CD4-positive, alpha-beta T cell treated with Interleukin-2 at 100 ng/mL for 4 hours (primary cell): ENCODE results near the gene HEXD.
"Not testable (repeated sequence)": the region's sequence is repeated elsewhere in the genome, so short reads cannot be mapped to it uniquely, and the experiment has no call there.

ENCODE experiments used
- DNase-seq: peaks from one replicate; pipeline ENCODE4 v3.0.0-alpha.2; 2020; ENCODE audit warnings: low spot score

The HEXD gene

DNA sequence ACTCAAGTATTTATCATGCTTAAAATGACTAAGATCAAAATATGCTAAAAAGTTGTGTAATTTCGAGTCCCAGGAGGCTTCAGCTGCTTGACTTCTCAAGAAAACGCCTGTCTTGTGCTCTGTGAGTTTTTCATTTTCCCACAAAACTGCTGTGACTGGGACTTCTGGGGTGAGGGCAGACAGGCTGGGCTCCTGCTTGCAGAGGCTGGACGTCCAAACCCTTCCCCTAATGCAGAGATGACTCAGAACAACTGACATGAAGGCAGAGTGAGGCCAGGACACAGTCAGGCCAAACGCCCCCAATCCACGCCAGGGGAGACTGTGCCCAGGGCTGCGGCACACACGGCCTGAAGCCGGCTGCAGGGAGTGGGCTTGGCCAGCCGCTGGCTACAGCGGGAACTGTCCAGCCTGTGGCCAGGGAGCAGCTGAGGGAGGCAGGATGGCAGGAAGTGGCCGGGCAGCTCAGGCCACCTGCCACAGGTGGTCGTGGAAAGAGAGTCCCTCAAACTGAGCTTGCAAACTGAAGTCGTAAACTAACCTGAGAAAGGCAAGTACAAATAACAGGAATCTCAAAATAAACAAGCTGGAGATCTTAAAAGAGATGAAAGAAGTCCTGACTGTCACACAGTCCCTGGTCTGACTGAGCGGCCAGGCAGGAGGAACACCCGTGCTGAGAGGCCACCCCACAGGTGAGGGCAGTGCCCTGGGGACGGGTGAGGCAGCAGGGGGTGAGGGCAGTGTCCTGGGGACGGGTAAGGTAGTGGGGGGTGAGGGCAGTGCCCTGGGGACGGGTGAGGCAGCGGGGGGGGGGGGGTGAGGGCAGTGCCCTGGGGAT, 21.3 kb upstream of the HEXD start:
- no peak for DNase-seq

DNA sequence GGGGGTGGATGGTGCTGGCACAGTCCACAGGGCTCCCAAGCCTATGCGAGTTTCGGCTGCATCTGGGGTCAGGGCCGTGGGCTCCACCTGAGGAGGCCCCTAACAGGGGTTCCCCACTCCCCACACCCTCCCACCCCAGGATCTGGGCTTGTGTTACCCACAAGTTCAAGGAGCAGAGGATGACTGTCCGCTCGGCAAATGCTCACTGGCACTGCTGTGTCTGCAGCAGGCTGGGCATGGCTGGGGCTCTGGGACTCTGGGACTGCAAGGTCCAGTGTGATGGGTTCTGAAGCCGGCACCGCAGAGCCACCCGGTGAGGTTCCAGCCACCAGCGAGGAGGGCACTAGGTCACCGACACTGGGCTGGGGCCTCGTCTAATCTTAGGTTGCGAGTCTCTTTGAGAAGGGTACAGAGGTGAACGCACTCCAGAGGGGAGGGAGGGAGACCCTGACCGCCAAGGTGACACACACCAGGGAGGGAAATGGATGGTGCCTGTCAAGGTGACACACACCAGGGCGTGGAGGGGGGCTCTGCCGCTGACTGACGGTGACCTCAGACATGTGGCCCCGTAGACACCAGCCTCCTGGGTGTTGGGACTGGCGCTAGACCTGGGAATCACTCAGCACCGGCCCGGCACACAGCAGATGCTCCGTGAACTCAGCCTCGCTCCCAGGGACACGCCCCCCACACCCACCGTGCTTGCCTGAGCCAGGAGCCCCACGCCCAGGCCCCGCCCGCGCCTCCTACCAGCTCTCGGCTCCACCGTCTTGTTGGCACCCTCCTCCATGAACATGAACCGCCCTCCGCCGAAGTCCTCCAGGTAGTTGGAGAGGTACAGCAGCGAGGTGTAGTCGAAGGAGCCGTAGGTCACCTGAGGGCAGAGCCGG, 20.5 kb upstream of the HEXD start:
- DNase-seq: no peak

DNA sequence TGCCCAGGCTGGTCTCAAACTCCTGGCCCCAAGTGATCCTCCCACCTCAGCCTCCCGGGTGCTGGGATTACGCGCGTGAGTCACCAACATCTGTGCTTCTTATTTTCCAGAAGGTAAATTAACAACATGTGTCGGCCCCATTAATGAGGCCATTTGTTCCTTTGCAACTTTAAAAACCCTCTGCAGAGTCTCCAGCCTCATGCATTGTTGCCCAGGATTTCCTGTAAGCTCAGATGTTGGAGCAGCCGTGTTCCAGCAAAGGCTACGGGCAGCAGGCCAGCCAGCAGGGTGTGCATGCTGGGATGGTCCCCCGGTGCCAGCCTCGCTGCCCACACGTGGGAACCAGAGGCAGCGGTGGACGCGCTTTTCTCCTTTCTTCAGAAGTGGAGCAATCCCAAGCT, 19.1 kb upstream of the HEXD start:
- no peak for DNase-seq

DNA sequence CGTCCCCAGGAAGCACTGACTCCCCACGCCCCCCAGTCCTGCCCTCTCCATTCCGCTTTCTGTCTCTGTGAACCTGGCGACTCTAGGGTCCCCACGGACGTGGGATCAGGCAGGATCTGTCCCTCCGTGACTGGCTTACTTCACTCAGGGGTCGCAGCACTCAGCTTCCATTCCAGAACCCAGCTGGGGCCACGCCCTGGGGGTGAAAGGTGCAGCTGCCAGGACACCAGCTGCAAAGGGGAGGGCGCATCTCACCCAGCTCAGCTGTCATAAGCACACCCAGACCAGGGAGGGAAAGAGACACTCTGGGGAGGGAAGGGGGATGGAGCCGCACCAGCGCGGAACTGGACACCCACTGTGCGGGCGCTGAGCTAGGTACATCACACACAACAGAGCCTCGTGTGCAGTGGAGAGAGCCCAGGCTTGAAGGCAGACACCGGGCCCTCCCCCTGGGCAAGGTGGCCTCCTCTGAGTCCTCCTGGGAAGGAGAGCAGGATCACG, 18.5 kb upstream of the HEXD start:
- DNase-seq: no peak

DNA sequence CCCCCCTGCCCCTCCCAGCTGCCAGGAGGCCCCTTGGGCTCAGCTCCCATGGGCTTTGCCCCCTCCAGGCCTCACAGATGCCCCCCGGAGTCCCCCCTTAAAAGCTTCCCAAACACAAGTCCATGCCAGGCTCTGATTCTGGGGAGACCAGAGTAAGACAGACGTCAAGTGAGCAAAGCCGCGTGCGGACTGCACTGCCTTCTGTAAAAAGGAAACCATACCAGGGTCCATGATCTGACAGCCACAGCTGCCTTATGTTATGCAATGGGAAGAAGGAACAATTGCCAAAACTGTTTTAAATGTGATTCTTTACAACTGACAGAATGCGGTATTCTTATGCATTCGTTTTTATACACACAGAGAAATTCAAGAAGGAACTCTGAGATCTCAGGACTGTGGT, 17.9 kb upstream of the HEXD start:
- DNase-seq: no peak

DNA sequence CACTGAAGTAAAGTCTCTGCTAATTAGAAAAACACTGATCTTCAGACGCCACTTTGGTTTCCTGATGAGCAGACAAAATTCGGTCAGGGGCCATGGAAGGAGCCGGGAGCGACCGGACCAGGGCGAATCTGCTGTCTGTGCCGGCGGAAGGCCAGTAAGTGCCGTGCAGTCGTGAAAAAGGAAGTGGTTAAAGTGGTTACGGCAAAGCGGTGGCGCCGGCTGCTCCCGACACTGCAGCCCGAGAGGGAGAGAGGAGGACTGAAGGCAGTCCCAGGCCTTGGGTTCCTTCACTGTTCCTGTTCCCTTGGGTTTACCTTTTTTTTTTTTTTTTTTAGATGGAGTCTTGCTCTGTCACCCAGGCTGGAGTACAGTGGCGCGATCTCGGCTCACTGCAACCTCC, 17.3 kb upstream of the HEXD start:
- peak; percentile 48 for DNase-seq

DNA sequence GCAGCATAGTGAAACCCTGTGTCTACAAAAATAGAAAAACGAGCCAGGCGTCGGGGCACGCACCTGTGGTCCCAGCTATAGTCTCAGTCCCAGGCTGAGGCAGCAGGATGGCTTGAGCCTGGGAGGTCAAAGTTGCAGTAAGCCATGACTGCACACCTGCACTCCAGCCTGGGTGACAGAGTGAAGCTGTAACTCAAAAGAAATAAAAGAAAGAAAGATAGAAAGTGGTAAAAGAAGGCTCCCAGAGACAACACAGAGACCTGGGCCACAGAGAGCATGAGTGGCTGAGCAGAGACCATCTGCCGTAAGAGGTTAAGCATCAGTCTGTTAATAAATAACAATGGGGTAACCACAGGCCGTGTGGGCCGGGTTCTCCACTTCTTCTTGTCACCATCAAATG, 15.3 kb upstream of the HEXD start:
- DNase-seq: no peak

DNA sequence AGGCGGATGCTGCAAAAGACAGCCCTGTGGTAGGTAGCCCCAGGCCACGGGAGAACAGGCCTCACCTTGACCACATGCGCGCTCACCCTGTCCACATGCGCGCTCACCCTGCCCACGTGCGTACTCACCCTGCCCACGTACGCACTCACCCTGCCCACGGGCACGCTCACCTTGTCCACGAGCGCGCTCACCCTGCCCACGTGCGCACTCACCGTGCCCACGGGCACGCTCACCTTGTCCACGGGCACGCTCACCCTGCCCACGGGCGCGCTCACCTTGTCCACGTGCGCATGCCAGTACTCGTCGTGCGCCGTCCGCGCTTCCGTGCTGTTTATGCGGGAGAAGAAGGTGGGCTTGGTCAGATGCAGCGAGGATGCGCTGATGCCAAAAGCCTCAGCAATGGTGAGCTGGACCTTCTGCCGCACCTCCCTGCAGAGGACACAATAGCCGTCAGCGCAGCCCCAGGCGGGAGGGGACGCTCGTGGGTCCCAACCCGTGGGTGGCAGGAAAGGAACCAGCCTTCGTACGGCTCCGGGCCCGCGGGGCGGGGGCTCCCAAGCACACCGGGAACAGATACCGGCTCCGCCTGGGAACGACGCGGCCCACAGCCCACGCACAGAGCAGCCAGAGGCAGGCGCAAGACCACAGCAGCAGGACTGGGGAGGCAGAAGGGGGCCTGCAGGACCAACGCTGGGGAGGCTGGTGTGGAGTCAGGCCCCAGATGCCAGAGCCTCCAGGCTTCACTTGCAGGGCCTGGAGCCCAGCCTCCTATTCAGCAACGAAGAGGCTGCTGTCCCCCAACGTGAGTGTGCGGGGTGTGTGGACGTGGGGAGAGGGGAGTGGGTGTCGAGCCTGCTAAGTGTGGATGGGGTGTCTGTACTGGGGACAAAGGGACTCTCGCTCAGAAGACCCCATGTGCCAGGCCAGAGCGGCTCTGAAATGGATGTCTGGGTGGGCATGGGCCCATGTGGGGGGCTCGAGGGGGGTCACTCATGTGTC, 14.2 kb upstream of the HEXD start:
- DNase-seq: no peak

DNA sequence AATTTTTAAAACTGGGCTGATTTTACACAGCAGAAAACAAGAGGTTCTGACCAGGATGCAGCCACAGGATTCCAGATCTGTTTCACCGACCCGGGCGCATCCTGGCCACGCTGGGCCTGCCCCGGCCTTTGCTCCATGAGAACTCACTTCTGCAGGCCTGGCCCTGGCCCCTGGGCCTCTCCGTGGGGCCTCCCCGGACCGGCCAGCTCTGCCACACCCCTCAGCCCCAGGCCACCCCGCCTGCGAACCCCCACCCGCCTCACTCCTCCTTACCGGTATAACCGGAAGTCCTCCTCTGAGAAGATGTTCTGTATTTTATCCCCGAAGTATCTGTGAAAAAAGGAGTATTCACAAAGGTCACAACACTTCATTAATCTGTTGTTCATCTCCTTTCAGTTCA, 13.1 kb upstream of the HEXD start:
- no peak for DNase-seq

DNA sequence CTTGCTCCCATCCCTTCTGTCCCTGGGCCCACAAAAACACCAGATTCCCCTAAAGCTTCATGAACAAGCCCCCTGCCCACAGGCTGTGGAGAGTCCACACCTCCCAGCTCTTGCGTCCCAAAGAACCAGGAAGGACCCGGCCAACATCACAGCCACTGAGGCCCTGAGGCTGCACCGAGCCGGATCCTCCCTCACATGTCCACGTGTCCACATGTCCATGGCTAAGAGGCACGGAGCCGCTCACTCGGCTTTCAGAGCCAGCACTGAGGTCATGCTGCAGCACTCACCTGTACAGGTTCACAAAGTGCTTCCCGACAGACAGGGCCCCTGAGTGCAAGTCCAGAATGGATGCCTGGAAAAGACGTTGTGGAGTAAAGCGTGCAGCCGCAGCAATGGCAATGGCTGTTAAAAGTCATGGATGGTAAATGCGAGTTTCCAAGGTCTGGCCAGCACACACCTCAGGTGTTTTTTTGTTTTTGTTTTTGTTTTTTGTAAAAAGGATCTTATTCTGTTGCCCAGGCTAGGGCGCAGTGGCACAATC, 11.9 kb upstream of the HEXD start:
- DNase-seq: no peak

DNA sequence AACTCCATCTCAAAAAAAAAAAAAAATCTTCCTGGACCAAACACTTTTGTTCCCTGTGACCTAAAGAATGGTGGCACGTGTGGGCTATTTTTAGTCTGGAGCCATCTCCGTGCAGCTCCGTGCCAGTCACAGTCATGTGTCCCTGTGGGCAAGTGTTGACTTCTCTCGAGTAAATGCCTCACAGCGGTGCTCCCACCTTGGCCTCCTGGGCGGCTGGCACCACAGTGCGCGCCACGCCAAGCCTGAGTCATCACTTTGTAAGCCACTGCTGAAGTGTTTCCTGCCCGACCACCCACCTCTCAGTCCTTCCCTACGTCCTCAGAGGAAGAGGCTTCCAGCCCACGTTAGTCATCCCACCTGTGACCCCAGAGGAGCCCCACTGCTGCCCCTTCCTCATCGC, 10.9 kb upstream of the HEXD start:
- DNase-seq: no peak

DNA sequence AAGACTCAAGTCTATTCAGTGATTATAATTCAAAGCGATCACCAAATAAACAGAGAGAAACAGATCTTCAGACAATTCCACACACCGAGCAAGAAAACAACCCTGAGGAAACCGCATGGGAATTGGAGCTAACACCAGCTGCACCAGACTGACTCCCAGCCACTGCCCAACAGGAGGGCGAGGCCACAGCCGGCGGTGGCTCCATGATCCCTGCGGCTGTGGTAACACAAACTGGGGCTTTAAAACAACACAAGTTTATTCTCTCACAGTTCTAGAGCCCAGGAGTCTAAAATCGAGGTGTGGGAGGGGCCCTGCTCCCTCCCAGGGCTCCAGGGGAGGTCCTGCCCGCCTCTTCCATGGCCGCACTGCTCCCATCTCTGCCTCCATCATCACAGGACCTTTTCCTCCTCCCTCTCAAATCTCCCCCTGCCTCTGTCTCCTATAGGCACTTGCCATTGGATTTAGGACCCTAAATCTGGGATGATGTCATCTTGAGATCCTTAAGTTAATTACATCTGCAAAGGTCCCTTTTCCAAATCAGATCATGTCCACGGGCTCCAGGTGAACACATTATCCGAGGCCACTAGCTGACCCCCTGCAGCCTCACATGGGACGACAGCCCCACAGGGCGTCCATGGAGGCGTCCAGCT, 9.7 kb upstream of the HEXD start:
- no peak for DNase-seq

DNA sequence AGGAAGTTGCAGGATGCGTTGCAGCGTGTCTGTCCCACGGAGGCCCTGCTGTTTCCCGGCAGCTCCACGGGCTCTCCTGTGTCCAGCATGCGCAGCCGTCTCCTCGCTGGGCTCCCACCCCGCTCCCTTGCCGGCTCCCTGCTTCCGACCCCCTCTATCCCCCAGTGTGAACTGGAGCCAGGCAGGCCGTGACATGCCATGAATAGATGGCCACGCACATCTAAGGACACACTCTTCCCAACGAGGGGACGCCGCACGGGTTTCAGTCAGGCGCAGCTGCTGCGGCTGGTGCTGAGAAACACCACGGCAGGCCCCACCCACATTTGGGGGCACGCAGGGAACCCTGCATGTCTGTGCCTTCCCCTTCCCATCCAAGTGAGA, 9.2 kb upstream of the HEXD start:
- no peak for DNase-seq

DNA sequence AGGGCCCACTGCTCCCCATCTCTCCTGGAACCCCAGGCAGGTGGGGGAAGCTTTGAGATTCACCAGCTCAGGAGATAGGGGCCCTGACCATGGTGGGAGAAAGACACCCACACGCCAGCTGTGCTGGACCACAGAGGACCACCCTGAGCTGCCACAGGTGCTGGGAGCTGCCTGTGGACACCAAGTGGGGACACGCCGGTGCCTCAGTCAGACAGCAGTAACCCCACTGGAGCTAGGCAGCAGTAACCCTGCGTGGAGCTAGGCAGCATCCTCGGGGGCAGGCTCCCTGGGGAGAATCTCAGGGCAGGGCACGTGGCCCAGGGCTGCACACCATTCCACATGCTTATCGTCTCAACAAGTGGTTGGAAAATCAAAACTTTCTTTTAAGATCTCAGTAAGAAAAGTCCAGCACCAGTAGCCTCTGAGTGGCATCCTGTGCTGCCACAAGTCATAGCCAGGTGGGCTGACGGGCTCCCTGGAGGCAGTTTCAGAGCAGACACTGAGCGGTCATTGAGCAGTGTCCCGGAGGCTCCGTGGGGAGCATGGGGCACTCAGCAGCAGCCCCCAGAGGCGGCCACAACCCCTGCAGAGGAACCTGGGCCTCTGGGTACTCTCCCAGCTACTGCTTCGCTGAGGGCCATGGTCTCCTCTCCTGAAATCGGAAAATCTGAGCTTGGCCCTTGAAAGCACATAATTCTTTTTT, 8.0 kb upstream of the HEXD start:
- DNase-seq: no peak

DNA sequence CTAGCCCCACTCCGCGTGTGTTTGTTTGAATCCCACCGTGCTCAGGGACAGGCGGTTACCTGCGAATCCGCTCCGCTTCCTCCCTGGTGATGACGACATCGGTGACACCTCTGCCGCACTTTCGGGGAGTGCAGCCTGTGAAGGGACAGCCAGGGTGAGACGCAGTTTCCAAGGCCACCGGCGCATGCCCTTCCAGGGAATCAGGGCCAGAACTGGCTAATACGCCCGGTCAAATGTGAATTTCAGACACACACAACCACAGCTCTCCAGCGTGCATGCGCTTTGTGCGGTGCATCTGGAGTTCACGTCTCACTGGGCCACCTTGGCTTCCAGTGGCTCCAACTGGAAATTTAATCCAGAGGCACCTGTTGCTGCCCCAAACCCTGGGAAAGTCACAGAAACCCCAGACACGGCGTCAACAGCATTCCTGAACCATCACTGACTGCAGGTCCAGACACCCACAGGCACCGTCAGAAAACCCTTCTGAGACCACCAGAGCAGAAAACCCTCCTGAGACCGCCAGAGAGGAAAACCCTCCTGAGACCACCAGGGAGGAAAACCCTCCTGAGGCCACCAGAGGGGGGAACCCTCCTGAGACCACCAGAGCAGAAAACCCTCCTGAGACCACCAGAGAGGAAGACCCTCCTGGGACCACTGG, 6.6 kb upstream of the HEXD start:
- no peak for DNase-seq

DNA sequence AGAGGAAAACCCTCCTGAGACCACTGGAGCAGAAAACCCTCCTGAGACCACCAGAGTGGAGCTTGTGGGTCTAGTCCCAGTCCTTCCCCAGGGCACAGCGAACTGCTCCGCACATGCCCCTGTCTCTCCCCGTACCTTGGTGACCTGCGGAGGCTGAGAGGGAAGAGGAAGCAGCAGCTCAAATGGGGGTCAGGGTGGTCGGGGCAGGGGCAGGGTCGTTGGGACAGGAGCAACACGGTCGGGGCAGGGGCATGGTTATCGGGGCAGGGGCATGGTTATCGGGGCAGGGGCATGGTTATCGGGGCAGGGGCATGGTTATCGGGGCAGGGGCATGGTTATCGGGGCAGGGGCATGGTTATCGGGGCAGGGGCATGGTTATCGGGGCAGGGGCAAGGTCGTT, 6.1 kb upstream of the HEXD start:
- not testable (repeated sequence) for DNase-seq

DNA sequence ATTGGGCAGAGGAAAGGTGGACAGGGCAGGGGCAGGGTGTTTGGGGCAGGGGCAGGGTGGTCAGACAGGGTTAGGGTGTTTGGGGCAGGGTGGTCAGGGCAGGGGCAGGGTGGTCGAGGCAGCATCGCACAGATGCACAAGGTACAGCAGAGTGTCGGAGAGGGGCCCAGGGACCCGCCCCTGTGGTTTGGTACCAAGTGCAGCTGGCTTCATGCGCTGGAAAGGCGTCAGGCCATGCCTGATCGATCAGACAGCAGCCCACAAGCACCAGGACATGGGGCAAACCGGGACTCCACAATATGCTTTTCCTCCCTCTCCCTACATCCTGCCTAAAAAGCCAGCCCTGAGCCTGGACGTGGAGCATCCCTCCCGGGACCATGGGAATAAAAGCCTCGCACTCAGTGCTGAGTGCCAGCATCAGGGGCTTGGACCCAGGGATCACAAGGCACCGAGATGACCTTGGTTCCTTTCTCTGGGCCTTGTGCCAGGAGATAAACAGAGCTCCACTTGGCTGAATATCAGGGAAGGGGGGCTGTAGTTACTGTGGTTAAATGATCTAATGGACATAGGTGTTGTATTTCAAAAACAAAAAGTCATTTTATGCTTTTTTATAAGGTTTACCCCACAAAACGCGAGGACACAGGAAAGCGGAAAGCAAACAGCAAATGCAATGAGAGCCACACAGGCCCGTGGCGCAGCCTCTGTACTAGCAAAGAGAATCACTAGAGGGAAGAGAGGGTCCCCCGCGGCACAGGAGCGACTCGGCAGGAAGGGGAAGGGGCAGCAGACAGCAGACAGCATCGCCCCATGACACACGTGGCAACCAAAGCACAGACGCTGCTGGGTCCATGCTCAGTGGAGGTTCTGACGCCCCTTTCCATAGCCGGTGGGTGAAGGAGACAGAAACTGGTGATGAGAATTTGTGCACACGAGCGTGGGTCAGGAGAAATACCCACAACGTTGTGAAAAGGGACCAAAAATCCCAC, 5.3 kb upstream of the HEXD start:
- DNase-seq: no peak

DNA sequence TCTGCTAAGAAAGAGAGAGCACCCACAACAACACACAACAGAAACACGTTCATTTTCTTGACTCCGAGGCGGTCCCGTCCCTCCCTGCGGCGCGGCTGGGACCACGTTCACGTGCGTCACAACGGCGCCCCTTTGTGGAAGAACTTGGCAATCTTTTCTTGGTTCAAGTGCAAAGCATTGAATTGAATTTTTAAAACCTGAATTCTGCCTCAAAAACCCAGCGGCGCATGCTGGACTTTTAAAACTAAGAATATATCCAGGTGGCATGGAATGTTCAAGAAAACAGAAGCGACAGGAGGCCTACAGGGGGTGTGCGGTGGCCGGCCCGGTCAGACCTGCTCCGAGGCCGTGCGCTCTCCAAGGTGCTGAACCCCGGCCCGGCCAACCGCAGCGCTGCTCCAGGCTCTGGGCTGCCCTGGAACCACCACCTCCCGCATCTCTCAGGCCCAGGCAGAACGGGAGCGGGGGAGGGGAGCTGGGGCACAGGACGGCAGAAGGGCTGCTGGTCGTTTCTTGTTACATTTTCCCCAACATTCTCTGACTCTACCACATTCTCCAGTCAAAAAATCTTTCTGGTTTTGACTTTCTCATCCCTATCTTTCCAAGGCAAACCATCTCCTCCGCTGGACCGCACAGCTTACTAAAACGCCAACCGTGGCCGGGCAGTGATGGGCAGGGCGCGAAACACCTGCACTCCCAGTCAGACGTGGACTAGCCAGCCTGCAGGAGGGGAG, 3.4 kb upstream of the HEXD start:
- peak; percentile 74 for DNase-seq
